Lower lobe of right lung (tissue), 2 donors: ENCODE data around the gene PANK2. TPM values are rescaled to one million over a fixed set of nuclear protein-coding genes. Genes with fewer than 3 reads are reported as not detected.
A peak's percentile ranks its signal among the peaks of the same experiment; 100 is the strongest.

Source experiments
- ATAC-seq, 2 donors: fragments of 200-7000 bp; cut with Tn5 transposase; one replicate each; pipeline ENCODE4 v1.9.1; 2020 to 2022; ENCODE audit warnings: mild to moderate bottlenecking in 2 of 2, moderate library complexity in 2 of 2
- DNase-seq: peaks from one replicate; pipeline ENCODE4 v3.0.0-alpha.2; 2020
- H3K27ac ChIP-seq: fragments of 200-600 bp; one replicate; pipeline ENCODE4 v1.8.0; 2022
- H3K27me3 ChIP-seq: fragments of 200-600 bp; one replicate; pipeline ENCODE4 v1.8.0; 2022; ENCODE audit warnings: low read depth
- H3K36me3 ChIP-seq: fragments of 200-600 bp; one replicate; pipeline ENCODE4 v1.8.0; 2022; ENCODE audit warnings: mild to moderate bottlenecking
- H3K4me1 ChIP-seq: fragments of 200-600 bp; one replicate; pipeline ENCODE4 v1.8.0; 2022
- H3K4me3 ChIP-seq: fragments of 200-600 bp; one replicate; pipeline ENCODE4 v1.8.0; 2022; ENCODE audit warnings: mild to moderate bottlenecking
- H3K9me3 ChIP-seq: fragments of 200-600 bp; one replicate; pipeline ENCODE4 v1.8.0; 2022
- CTCF ChIP-seq: fragments of 200-600 bp; IDR thresholded peaks from one replicate; pipeline ENCODE4 v1.8.0; 2022; ENCODE audit warnings: antibody characterized with exemption, mild to moderate bottlenecking
- intact Hi-C: fragments of 100-400 bp; cut with DNase I; formaldehyde crosslinking; loops from one replicate; pipeline ENCODE4 v1.11.0; 2022
- total RNA-seq: library from RNA; stranded (reverse); fragmentation: NEBNext Ultra II Directional; extraction: Animal tissue kit (Norgen Biotek cat#: 25700); gene quantifications from one replicate; pipeline ENCODE4 v1.2.1, GENCODE V29; 2021
- donor health status: DM: no; HTN: yes; CAD: no; lungs with severe emphysema.

Gene PANK2
- total RNA-seq, 1 donor from 2014 or later = 39.1 TPM

GRCh38 chr20:3914446-3914845 lies 25.3 kb downstream of the PANK2 start:
- no peak for ATAC-seq

GRCh38 chr20:3915691-3916090 lies 26.5 kb downstream of the PANK2 start:
- no peaks in the 10 kb centered on the region for H3K27me3 ChIP-seq
- no peak overlapping the region for H3K4me3 ChIP-seq
- TF ChIP-seq CTCF = no peak
- peaks cover 95% of the 10 kb centered on the region for H3K36me3 ChIP-seq
- no peak for DNase-seq
- H3K4me1 ChIP-seq = peaks cover 15% of the 10 kb centered on the region
- intact Hi-C loops = no loop called here
- H3K27ac ChIP-seq = no peak overlapping the region
- no peaks in the 10 kb centered on the region for H3K9me3 ChIP-seq
- ATAC-seq = no peak

More at GRCh38 chr20:3914446-3914845, 25.3 kb downstream of the PANK2 start:
- intact Hi-C loops = no loop called here
- Histone ChIP-seq H3K4me3 (no peak overlapping the region), H3K4me1 (peaks cover 14% of the 10 kb centered on the region), H3K27ac (no peak overlapping the region), H3K36me3 (peaks cover 96% of the 10 kb centered on the region), H3K9me3 (no peaks in the 10 kb centered on the region), H3K27me3 (no peaks in the 10 kb centered on the region)
- TF ChIP-seq CTCF = no peak
- no peak for DNase-seq

DNA sequence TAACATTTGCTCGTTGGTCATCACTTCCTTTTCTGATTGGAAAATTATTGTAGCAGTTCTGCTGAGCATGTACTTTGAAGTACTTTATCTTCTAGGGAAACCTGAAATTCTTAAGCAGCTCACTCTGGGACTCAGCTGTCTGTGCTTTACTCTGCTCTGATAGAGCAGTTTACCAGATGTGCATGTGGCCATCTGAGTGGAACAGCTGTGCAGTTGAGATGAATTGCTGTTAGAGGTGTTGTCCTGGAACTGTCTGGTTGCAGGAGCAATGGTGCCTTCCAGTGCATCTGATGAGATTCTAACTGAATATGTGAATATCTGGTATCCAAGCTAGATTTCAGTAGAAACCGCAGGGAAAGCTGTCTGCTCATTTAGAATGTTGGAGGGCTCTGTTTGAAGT lies 27.2 kb downstream of the PANK2 start:
- Histone ChIP-seq H3K4me1 (peaks cover 15% of the 10 kb centered on the region), H3K36me3 (peaks cover 95% of the 10 kb centered on the region), H3K27ac (no peak overlapping the region), H3K9me3 (no peaks in the 10 kb centered on the region), H3K4me3 (no peak overlapping the region), H3K27me3 (no peaks in the 10 kb centered on the region)
- TF ChIP-seq CTCF = no peak
- intact Hi-C loops = no loop called here
- DNase-seq = no peak
- ATAC-seq = no peak

GRCh38 chr20:3919352-3919751 lies 30.2 kb downstream of the PANK2 start:
- DNase-seq (no peak), ATAC-seq (no peak)
- Histone ChIP-seq H3K9me3 (no peaks in the 10 kb centered on the region), H3K27ac (no peak overlapping the region), H3K4me1 (peaks cover 23% of the 10 kb centered on the region), H3K36me3 (peaks cover 95% of the 10 kb centered on the region), H3K4me3 (no peak overlapping the region), H3K27me3 (no peaks in the 10 kb centered on the region)
- no peak for TF ChIP-seq CTCF
- intact Hi-C loops = no loop called here

GRCh38 chr20:3922223-3922982 lies 33.2 kb downstream of the PANK2 start:
- Histone ChIP-seq H3K27ac (no peak overlapping the region), H3K9me3 (no peaks in the 10 kb centered on the region), H3K4me1 (peaks cover 39% of the 10 kb centered on the region), H3K4me3 (no peak overlapping the region), H3K36me3 (peaks cover 78% of the 10 kb centered on the region), H3K27me3 (no peaks in the 10 kb centered on the region)
- ATAC-seq = no peak
- intact Hi-C loops = no loop called here
- TF ChIP-seq CTCF = no peak
- DNase-seq = peak; percentile 33
